Ovary (tissue), 3 donors: Measurements from ENCODE around the gene YES1.

Source experiments
- EP300 ChIP-seq: sonication (generic); formaldehyde crosslinking; IDR thresholded peaks from one replicate; pipeline ENCODE4 v1.6.1; 2017; ENCODE audit warnings: antibody characterized with exemption
- POLR2A ChIP-seq: fragments of 450-650 bp; IDR thresholded peaks from one replicate; pipeline ENCODE4 v1.6.1; 2017; ENCODE audit warnings: antibody characterized with exemption, mild to moderate bottlenecking, moderate library complexity
- TF ChIP-seq, protein P1 (sequence below), 3 donors: fragments of 450-650 bp in 2 of 3; fragments of 200-600 bp in 1 of 3; IDR thresholded peaks; one replicate each; pipeline versions ENCODE4 v1.5.1 to v1.8.0; 2016 to 2022; ENCODE audit warnings: antibody characterized with exemption in 3 of 3, mild to moderate bottlenecking in 1 of 3
- donor health status: DM: no; HTN: no; CAD: no.

DNA sequence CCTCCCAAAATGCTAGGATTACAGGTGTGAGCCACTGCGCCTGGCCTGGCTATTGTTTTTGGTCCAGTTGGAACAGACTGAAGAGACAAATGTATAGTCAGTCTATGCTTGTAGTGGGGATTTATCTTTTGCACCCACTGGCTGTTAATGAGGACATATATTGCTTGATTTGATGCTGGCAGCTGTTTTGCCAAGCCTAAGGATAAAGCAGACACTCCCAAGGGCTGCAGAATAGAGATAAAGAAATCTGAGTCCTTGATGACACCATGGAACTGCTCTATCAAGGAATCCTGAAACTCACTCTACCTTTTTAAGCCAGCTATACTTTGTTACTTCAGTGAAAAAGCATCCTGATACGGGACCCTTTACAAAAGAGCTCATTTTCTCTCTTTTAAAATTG, 56.5 kb downstream of the YES1 start:
- no peak for TF ChIP-seq POLR2A
- TF ChIP-seq, protein P1, sequence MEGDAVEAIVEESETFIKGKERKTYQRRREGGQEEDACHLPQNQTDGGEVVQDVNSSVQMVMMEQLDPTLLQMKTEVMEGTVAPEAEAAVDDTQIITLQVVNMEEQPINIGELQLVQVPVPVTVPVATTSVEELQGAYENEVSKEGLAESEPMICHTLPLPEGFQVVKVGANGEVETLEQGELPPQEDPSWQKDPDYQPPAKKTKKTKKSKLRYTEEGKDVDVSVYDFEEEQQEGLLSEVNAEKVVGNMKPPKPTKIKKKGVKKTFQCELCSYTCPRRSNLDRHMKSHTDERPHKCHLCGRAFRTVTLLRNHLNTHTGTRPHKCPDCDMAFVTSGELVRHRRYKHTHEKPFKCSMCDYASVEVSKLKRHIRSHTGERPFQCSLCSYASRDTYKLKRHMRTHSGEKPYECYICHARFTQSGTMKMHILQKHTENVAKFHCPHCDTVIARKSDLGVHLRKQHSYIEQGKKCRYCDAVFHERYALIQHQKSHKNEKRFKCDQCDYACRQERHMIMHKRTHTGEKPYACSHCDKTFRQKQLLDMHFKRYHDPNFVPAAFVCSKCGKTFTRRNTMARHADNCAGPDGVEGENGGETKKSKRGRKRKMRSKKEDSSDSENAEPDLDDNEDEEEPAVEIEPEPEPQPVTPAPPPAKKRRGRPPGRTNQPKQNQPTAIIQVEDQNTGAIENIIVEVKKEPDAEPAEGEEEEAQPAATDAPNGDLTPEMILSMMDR (IDR thresholded peaks at IDR 0.05): no peak
- no peak for TF ChIP-seq EP300
